Measurements from ENCODE around the gene ETHE1.

GRCh38 chr19:43510713-43511112 lies 16.3 kb downstream of the ETHE1 start:
- TF ChIP-seq BCL11A (IDR thresholded peaks at IDR 0.05; ENCODE audit: low read depth in 2 of 2, low read length in 2 of 2) = no peak
- TF ChIP-seq KDM5A (IDR thresholded peaks at IDR 0.05; ENCODE audit: low read length) = no peak
- no peak for TF ChIP-seq GABPA (IDR thresholded peaks at IDR 0.05; ENCODE audit: borderline replicate concordance, insufficient read depth, low read length)
- TF ChIP-seq, protein P1, sequence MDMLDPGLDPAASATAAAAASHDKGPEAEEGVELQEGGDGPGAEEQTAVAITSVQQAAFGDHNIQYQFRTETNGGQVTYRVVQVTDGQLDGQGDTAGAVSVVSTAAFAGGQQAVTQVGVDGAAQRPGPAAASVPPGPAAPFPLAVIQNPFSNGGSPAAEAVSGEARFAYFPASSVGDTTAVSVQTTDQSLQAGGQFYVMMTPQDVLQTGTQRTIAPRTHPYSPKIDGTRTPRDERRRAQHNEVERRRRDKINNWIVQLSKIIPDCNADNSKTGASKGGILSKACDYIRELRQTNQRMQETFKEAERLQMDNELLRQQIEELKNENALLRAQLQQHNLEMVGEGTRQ (IDR thresholded peaks at IDR 0.05; ENCODE audit: low read length) = no peak
- no peak for TF ChIP-seq POLR2A (IDR thresholded peaks at IDR 0.05; ENCODE audit: control extremely low read depth in 1 of 2, low read depth in 2 of 2, low read length in 2 of 2)

Data from H1 (cell line).